Keratinocyte (primary cell): Measurements from ENCODE around the gene CDHR2.

Experiments
- EZH2 ChIP-seq: IDR thresholded peaks from one replicate; pipeline ENCODE4 v1.6.1; 2012; ENCODE audit warnings: inconsistent platforms, mild to moderate bottlenecking, low read length, moderate library complexity
- TF ChIP-seq, protein P1 (sequence below), 3 experiments: IDR thresholded peaks in 1 of 3; conservative IDR thresholded peaks in 1 of 3; optimal IDR thresholded peaks in 1 of 3; 2 replicates in 2 of 3; 3 replicates in 1 of 3; pipeline versions ENCODE3 to v1.5.1; 2011; ENCODE audit warnings: low read length in 3 of 3, mild to moderate bottlenecking in 3 of 3, moderate library complexity in 2 of 3, control low read depth in 1 of 3, inconsistent platforms in 1 of 3; ENCODE audit not compliant: insufficient read depth in 2 of 3; ENCODE audit errors: extremely low read depth in 1 of 3

DNA sequence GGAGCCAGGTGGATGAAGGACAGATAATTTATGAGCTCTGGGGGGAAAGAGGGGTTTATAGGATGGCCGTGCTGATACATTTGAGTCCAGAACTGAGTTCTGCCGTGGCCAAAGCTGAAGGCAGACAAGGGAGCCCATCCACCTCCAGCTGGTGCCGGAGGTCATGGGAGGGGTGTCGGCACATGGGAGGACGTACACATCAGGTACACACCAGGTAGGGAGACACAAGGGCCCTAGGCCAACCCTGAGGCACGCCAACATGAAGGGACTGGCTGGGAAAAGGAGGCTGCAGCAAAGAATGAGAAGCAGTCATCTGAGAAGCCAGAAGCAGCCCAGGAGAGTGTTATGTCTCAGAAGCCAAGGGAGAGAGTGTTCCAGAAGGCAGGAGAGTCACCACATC is 62.9 kb downstream of the CDHR2 start:
- TF ChIP-seq, protein P1, sequence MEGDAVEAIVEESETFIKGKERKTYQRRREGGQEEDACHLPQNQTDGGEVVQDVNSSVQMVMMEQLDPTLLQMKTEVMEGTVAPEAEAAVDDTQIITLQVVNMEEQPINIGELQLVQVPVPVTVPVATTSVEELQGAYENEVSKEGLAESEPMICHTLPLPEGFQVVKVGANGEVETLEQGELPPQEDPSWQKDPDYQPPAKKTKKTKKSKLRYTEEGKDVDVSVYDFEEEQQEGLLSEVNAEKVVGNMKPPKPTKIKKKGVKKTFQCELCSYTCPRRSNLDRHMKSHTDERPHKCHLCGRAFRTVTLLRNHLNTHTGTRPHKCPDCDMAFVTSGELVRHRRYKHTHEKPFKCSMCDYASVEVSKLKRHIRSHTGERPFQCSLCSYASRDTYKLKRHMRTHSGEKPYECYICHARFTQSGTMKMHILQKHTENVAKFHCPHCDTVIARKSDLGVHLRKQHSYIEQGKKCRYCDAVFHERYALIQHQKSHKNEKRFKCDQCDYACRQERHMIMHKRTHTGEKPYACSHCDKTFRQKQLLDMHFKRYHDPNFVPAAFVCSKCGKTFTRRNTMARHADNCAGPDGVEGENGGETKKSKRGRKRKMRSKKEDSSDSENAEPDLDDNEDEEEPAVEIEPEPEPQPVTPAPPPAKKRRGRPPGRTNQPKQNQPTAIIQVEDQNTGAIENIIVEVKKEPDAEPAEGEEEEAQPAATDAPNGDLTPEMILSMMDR (optimal IDR thresholded peaks at IDR 0.05 in 1 of 3, IDR thresholded peaks at IDR 0.05 in 1 of 3, conservative IDR thresholded peaks at IDR 0.05 in 1 of 3; ENCODE audit: extremely low read depth in 1 of 3, insufficient read depth in 2 of 3, low read length in 3 of 3) = no peak
- TF ChIP-seq EZH2 = no peak
